Right lobe of liver (tissue), 4 donors: ENCODE results near the gene CCT3.

Experiments
- POLR2A ChIP-seq: fragments of 450-650 bp; IDR thresholded peaks from one replicate; pipeline ENCODE4 v1.6.1; 2017; ENCODE audit warnings: antibody characterized with exemption, mild to moderate bottlenecking
- TF ChIP-seq, protein P1 (sequence below), 4 donors: fragments of 200-600 bp in 3 of 4; fragments of 450-650 bp in 1 of 4; IDR thresholded peaks; one replicate each; pipeline versions ENCODE4 v1.5.1 to v1.8.0; 2016 to 2022; ENCODE audit warnings: antibody characterized with exemption in 4 of 4, mild to moderate bottlenecking in 2 of 4
- donor health status: DM: no; HTN: no; CAD: no.
- donor health status: DM: no; HTN: no; CAD: no.
- donor health status: DM: no; HTN: yes; CAD: no.

- no peak for TF ChIP-seq POLR2A
- TF ChIP-seq, protein P1, sequence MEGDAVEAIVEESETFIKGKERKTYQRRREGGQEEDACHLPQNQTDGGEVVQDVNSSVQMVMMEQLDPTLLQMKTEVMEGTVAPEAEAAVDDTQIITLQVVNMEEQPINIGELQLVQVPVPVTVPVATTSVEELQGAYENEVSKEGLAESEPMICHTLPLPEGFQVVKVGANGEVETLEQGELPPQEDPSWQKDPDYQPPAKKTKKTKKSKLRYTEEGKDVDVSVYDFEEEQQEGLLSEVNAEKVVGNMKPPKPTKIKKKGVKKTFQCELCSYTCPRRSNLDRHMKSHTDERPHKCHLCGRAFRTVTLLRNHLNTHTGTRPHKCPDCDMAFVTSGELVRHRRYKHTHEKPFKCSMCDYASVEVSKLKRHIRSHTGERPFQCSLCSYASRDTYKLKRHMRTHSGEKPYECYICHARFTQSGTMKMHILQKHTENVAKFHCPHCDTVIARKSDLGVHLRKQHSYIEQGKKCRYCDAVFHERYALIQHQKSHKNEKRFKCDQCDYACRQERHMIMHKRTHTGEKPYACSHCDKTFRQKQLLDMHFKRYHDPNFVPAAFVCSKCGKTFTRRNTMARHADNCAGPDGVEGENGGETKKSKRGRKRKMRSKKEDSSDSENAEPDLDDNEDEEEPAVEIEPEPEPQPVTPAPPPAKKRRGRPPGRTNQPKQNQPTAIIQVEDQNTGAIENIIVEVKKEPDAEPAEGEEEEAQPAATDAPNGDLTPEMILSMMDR (IDR thresholded peaks at IDR 0.05): no peak
These were observed 56.8 kb downstream of the CCT3 start for GRCh38 chr1:156281281-156281680.
